Osteoblast (primary cell): ENCODE measurements around the gene ZMYM1. TPM values are rescaled to one million over a fixed set of nuclear protein-coding genes. Genes with fewer than 3 reads are reported as not detected.
A peak's percentile ranks its signal among the peaks of the same experiment; 100 is the strongest.

ENCODE experiments used
- DNase-seq: peaks from one replicate; pipeline ENCODE4 v3.0.0; 2011; ENCODE audit warnings: low spot score, mixed read lengths; ENCODE audit not compliant: insufficient read length; ENCODE audit errors: missing footprints
- H2AFZ ChIP-seq: 2 replicates; pipeline ENCODE4 v1.6.0; 2011; ENCODE audit warnings: mild to moderate bottlenecking, low read length
- H3K27ac ChIP-seq: 2 replicates; pipeline ENCODE4 v1.5.1; 2011; ENCODE audit warnings: mild to moderate bottlenecking, low read depth, low read length, moderate library complexity
- H3K27me3 ChIP-seq: 2 replicates; pipeline ENCODE4 v1.6.0; 2012; ENCODE audit warnings: mild to moderate bottlenecking, control low read depth, inconsistent platforms, low read length, moderate library complexity; ENCODE audit not compliant: insufficient read depth
- H3K36me3 ChIP-seq: 2 replicates; pipeline ENCODE4 v1.5.1; 2011; ENCODE audit warnings: mild to moderate bottlenecking, low read length, control low read depth, moderate library complexity; ENCODE audit not compliant: insufficient read depth
- H3K4me1 ChIP-seq: 2 replicates; pipeline ENCODE4 v1.5.1; 2011; ENCODE audit warnings: mild to moderate bottlenecking, low read length, control low read depth, moderate library complexity; ENCODE audit not compliant: insufficient read depth
- H3K4me2 ChIP-seq: 2 replicates; pipeline ENCODE4 v1.6.0; 2011; ENCODE audit warnings: mild to moderate bottlenecking, low read length; ENCODE audit not compliant: insufficient read depth
- H3K4me3 ChIP-seq: fragments of 200-600 bp; sonication (generic); 3 replicates; pipeline ENCODE4 v1.5.1; 2012; ENCODE audit warnings: mild to moderate bottlenecking, low read length, inconsistent platforms; ENCODE audit not compliant: insufficient read depth
- H3K79me2 ChIP-seq: 2 replicates; pipeline ENCODE4 v1.6.0; 2012; ENCODE audit warnings: mild to moderate bottlenecking, low read length, control low read depth, inconsistent platforms; ENCODE audit not compliant: insufficient read depth
- H3K9me3 ChIP-seq: 2 replicates; pipeline ENCODE4 v1.5.1; 2011; ENCODE audit warnings: low read depth, low read length, control low read depth
- H4K20me1 ChIP-seq: 2 replicates; pipeline ENCODE4 v1.6.0; 2012; ENCODE audit warnings: mild to moderate bottlenecking, low read length, control low read depth; ENCODE audit not compliant: insufficient read depth
- total RNA-seq: library from RNA; depleted of rRNA; stranded (reverse); fragments of >200 nt; gene quantifications from 2 replicates; pipeline ENCODE4 v1.2.3, GENCODE V29; 2012
- TF ChIP-seq, protein P1 (sequence below): IDR thresholded peaks from 2 replicates; pipeline ENCODE4 v1.5.1; 2011; ENCODE audit warnings: mild to moderate bottlenecking, low read depth, low read length, moderate library complexity; ENCODE audit errors: extremely low read depth

The ZMYM1 gene
- total RNA-seq, 1 donor = 13.4 TPM

- DNase-seq = peak; percentile 50
- H3K9me3 ChIP-seq = no peaks in the 10 kb centered on the region
These were observed 42.0 kb upstream of the ZMYM1 start for GRCh38 chr1:35037206-35037605.

GRCh38 chr1:35038723-35039122, 40.5 kb upstream of the ZMYM1 start:
- no peaks in the 10 kb centered on the region for H4K20me1 ChIP-seq
- H3K36me3 ChIP-seq = no peaks in the 10 kb centered on the region
- no peaks in the 10 kb centered on the region for H3K9me3 ChIP-seq
- no peaks in the 10 kb centered on the region for H3K27me3 ChIP-seq
- H2AFZ ChIP-seq = no peak overlapping the region
- no peak overlapping the region for H3K4me3 ChIP-seq
- no peak overlapping the region for H3K4me2 ChIP-seq
- H3K27ac ChIP-seq = no peak overlapping the region
- no peaks in the 10 kb centered on the region for H3K4me1 ChIP-seq
- no peak for DNase-seq
- TF ChIP-seq, protein P1, sequence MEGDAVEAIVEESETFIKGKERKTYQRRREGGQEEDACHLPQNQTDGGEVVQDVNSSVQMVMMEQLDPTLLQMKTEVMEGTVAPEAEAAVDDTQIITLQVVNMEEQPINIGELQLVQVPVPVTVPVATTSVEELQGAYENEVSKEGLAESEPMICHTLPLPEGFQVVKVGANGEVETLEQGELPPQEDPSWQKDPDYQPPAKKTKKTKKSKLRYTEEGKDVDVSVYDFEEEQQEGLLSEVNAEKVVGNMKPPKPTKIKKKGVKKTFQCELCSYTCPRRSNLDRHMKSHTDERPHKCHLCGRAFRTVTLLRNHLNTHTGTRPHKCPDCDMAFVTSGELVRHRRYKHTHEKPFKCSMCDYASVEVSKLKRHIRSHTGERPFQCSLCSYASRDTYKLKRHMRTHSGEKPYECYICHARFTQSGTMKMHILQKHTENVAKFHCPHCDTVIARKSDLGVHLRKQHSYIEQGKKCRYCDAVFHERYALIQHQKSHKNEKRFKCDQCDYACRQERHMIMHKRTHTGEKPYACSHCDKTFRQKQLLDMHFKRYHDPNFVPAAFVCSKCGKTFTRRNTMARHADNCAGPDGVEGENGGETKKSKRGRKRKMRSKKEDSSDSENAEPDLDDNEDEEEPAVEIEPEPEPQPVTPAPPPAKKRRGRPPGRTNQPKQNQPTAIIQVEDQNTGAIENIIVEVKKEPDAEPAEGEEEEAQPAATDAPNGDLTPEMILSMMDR = no peak
- no peaks in the 10 kb centered on the region for H3K79me2 ChIP-seq

More at GRCh38 chr1:35037206-35037605, 42.0 kb upstream of the ZMYM1 start:
- Histone ChIP-seq H3K27me3 (no peaks in the 10 kb centered on the region), H2AFZ (no peak overlapping the region), H3K4me1 (no peaks in the 10 kb centered on the region), H3K4me3 (no peak overlapping the region), H3K79me2 (no peaks in the 10 kb centered on the region), H3K36me3 (no peaks in the 10 kb centered on the region), H3K4me2 (no peak overlapping the region), H4K20me1 (no peaks in the 10 kb centered on the region), H3K27ac (no peak overlapping the region)
- TF ChIP-seq, protein P1 = no peak

- Histone ChIP-seq H3K36me3 (no peaks in the 10 kb centered on the region), H3K27me3 (no peaks in the 10 kb centered on the region), H3K4me3 (no peak overlapping the region), H3K79me2 (no peaks in the 10 kb centered on the region), H3K4me2 (no peak overlapping the region), H3K9me3 (no peaks in the 10 kb centered on the region), H3K4me1 (peaks cover 28% of the 10 kb centered on the region), H2AFZ (no peak overlapping the region), H4K20me1 (no peaks in the 10 kb centered on the region), H3K27ac (no peak overlapping the region)
- no peak for DNase-seq
- TF ChIP-seq, protein P1 = no peak
These were observed 35.7 kb upstream of the ZMYM1 start for GRCh38 chr1:35043498-35043897.

- Histone ChIP-seq H3K4me3 (no peak overlapping the region), H3K4me1 (peaks cover 28% of the 10 kb centered on the region), H4K20me1 (no peaks in the 10 kb centered on the region), H3K79me2 (no peaks in the 10 kb centered on the region), H3K27me3 (no peaks in the 10 kb centered on the region), H3K27ac (no peak overlapping the region), H3K9me3 (no peaks in the 10 kb centered on the region), H3K4me2 (peak overlapping the region; percentile 37), H3K36me3 (no peaks in the 10 kb centered on the region), H2AFZ (peak overlapping the region; percentile 40)
- TF ChIP-seq, protein P1 = no peak
- DNase-seq = no peak
These were observed 34.8 kb upstream of the ZMYM1 start for GRCh38 chr1:35044431-35044830.
